Common myeloid progenitor, CD34-positive (primary cell): ENCODE measurements around the gene MPST.

Experiments
- CTCF ChIA-PET: fragments of 350-600 bp; sonication (Branson Sonifier 250); formaldehyde crosslinking; loops from one replicate; lab custom pipeline; 2021; ENCODE audit warnings: antibody characterized with exemption; lab: Charles Lee
- POLR2A ChIA-PET: fragments of 350-600 bp; sonication (Branson Sonifier 250); formaldehyde crosslinking; loops from one replicate; lab custom pipeline; 2021; ENCODE audit warnings: antibody characterized with exemption; lab: Charles Lee
- DNase-seq, 3 donors: peaks; one replicate each; pipeline versions ENCODE4 v3.0.0 to v3.0.0-alpha.2; 2013
- H3K27ac ChIP-seq, 2 experiments: 1 replicate in 1 of 2; 2 replicates in 1 of 2; pipeline ENCODE4 v1.7.0; 2013; ENCODE audit warnings: inconsistent platforms in 2 of 2, low read length in 2 of 2, mild to moderate bottlenecking in 2 of 2, low read depth in 1 of 2, moderate library complexity in 1 of 2; ENCODE audit not compliant: severe bottlenecking in 2 of 2, insufficient read depth in 1 of 2, poor library complexity in 1 of 2
- H3K27me3 ChIP-seq, 5 experiments: replicated peaks in 2 of 5; 1 replicate in 3 of 5; 2 replicates in 2 of 5; pipeline versions ENCODE4 v1.6.1 to v1.7.0; 2013; ENCODE audit warnings: low read length in 4 of 5, mild to moderate bottlenecking in 2 of 5, moderate library complexity in 2 of 5, inconsistent platforms in 1 of 5; ENCODE audit not compliant: insufficient read depth in 5 of 5, control insufficient read depth in 4 of 5
- H3K36me3 ChIP-seq, 4 experiments: 1 replicate in 2 of 4; 2 replicates in 2 of 4; pipeline versions ENCODE4 v1.6.1 to v1.7.0; 2013; ENCODE audit warnings: low read length in 3 of 4, control low read depth in 1 of 4, mild to moderate bottlenecking in 1 of 4; ENCODE audit not compliant: control insufficient read depth in 4 of 4, insufficient read depth in 4 of 4
- H3K4me1 ChIP-seq, 4 experiments: 1 replicate in 3 of 4; 2 replicates in 1 of 4; pipeline versions ENCODE4 v1.6.1 to v1.7.1; 2013; ENCODE audit warnings: low read length in 3 of 4, mild to moderate bottlenecking in 3 of 4, control low read depth in 1 of 4, inconsistent platforms in 1 of 4, moderate library complexity in 1 of 4; ENCODE audit not compliant: control insufficient read depth in 4 of 4, insufficient read depth in 4 of 4; ENCODE audit errors: control extremely low read depth in 1 of 4
- H3K4me3 ChIP-seq, 7 experiments: 1 replicate in 4 of 7; 2 replicates in 3 of 7; pipeline versions ENCODE4 v1.5.1 to v1.7.0; 2013; ENCODE audit warnings: mild to moderate bottlenecking in 7 of 7, low read length in 6 of 7, moderate library complexity in 6 of 7, inconsistent platforms in 2 of 7, low read depth in 2 of 7, control low read depth in 1 of 7; ENCODE audit not compliant: insufficient read depth in 4 of 7, control insufficient read depth in 1 of 7; ENCODE audit errors: extremely low read depth in 1 of 7
- H3K9me3 ChIP-seq, 5 experiments: 1 replicate in 4 of 5; 2 replicates in 1 of 5; pipeline versions ENCODE4 v1.6.1 to v1.7.1; 2013; ENCODE audit warnings: low read length in 4 of 5, mild to moderate bottlenecking in 2 of 5, inconsistent platforms in 1 of 5, low read depth in 1 of 5, moderate library complexity in 1 of 5; ENCODE audit not compliant: control insufficient read depth in 4 of 5, insufficient read depth in 2 of 5; ENCODE audit errors: control extremely low read depth in 1 of 5
- WGBS: methylation state at CpG from one replicate; pipeline ENCODE4 v1.1.5; 2013; ENCODE audit not compliant: insufficient coverage; 5-methylcytosine and 5-hydroxymethylcytosine counted together

The MPST gene

DNA sequence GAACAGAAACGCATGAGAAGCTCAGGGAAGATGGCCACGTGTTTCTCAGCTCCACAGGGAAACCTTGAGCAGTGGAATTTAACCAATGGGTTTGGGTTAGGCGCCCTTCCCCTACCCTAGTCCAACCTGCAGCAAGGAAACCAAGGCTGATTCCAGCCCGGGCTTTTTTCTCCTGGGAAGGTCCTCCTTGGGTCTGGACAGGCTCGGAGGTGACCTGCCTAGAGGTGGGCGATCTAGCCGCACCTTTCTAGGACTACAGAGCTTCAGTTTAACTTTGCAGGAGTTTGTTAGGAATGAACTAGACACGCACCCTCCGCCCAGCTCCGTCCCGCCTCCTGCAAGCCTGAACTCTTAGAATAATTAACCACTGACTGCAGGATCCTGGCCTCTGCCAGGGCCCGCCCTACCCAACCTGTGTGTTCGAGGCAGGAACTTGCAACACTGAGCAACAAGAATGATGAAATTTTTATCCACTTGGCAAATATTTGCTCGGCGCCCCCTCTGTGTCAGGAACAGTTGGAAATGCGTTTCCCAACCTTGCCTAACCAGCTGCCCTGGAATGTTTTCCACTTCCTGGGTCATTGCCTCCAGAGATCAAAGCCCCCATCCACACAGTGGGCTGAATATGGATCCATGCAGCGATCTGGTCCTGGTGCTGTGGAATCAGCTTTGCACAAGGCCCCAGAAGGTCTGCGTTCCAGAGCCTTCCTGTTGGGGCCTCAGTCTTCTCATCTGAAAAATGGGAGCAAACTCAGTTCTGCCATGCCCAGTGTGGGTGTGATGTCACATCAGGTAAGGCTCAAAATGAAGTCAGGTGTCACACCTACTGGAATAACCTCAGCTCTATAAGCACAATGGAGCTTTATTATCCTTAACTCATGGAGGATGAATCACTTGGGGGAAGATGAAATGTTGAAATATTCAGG, 13.3 kb downstream of the MPST start:
- no peak overlapping the region for H3K27ac ChIP-seq
- POLR2A ChIA-PET, result no interaction called here

DNA sequence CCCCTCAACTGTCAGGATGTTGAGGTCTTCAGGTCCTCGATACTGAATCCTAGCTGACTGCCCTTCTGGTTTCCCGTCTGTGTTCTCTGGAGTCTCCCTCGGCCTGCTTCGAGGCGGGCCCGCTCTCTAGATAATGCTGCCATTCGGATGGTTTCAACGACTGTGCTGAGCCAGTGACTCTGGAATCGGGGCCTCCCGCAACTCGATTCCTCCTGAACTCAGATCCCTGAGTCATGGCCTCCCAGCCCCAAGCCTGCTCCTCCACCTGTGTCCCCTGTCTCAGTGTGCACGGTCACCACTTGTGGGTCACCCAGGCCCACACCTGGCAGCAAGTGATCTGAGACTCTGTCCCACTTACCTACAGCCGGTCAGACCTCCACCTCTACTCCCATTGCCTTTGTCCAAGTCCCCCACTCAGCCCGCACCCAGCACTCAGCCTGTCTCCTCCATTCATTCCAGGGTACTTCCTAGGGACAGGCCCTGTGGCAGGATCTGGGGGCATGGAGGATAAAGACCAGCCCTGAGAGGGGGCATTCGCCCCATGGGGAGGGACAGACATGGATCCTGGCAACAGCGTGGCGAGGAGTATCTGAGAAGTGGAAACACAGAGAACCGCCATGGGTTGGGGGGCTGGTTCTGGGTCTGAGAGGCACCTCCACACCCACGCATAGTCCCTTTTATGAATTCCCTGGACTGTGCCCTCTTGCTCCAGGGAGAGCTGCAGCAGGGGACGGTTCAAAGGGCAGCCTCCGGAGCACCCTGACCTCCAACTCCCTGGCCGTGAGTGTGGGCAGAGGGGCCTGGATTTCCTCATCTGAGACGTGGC, 14.3 kb downstream of the MPST start:
- H3K27ac ChIP-seq, result no peak overlapping the region
- POLR2A ChIA-PET, result no interaction called here
- no peak for DNase-seq
- peaks cover 0 to 3% (median 0%) of the 10 kb centered on the region in 5 experiments for H3K27me3 ChIP-seq
- H3K4me1 ChIP-seq, result no peaks in the 10 kb centered on the region
- no peak overlapping the region for H3K4me3 ChIP-seq
- H3K9me3 ChIP-seq, result no peaks in the 10 kb centered on the region
- 97% methylated on average over 20 of the region's 23 CpGs for WGBS
- H3K36me3 ChIP-seq, result peaks cover 0 to 18% (median 9%) of the 10 kb centered on the region in 4 experiments
- CTCF ChIA-PET, result interaction anchor here (2.0 to 6.2 kb wide), 2 partner anchors 10 to 14 kb away, joined by 15 to 39 read pairs; partner anchors contain the start of genes MPST and TST

More for the DNA sequence above, 13.3 kb downstream of the MPST start:
- peaks cover 0 to 24% (median 12%) of the 10 kb centered on the region in 4 experiments for H3K36me3 ChIP-seq
- CTCF ChIA-PET, result interaction anchor here (1.1 to 6.2 kb wide), 4 partner anchors 11 to 249 kb away, joined by 3 to 39 read pairs (median 9); partner anchors contain the start of genes MPST and TST
- no peaks in the 10 kb centered on the region for H3K9me3 ChIP-seq
- DNase-seq, result no peak
- 91% methylated on average over 16 of the region's 18 CpGs for WGBS
- H3K4me3 ChIP-seq, result no peak overlapping the region
- no peaks in the 10 kb centered on the region for H3K4me1 ChIP-seq
- peaks cover 0 to 3% (median 0%) of the 10 kb centered on the region in 5 experiments for H3K27me3 ChIP-seq

DNA sequence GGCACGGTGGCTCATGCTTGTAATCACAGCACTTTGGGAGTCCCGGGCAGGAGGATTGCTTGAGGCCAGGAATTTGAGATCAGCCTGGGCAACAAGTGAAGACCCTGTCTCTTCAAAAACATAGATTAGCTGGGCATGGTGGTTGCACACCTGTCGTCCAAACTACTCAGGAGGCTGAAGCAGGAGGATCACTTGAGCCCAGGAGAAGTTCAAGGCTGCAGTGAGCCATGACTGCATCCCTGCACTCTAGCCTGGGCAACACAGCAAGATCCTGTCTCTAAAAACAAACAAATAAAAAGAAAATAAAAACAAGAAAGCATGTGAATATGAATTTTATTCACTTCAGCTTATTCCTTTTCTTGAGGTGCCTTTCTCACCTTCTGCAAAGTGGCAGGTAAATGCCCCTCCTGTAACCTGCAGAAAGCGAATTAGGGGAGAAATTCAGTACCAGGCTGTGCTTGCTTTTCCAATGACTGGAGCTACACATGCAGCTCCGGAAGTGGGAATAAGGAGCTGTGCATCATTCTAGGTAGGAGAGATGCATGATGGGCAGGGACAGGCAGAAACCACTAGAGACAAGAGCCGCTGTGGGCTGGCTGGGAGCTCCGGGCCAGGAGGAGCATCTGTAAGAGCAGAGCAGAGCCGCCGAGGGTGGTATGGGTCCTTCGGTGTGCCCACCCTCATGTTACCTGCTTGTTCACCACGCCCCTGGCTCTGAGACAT, 17.3 kb downstream of the MPST start:
- 94% methylated on average over 11 of the region's 11 CpGs for WGBS
- POLR2A ChIA-PET, result interaction anchor here (0.6 kb wide), 1 partner anchor 21 kb away, joined by 8 read pairs; no protein-coding TSS in a partner anchor
- CTCF ChIA-PET, result interaction anchor here (0.8 to 1.4 kb wide), 3 partner anchors 8 to 255 kb away, joined by 3 to 4 read pairs (median 3); no protein-coding TSS in a partner anchor

DNA sequence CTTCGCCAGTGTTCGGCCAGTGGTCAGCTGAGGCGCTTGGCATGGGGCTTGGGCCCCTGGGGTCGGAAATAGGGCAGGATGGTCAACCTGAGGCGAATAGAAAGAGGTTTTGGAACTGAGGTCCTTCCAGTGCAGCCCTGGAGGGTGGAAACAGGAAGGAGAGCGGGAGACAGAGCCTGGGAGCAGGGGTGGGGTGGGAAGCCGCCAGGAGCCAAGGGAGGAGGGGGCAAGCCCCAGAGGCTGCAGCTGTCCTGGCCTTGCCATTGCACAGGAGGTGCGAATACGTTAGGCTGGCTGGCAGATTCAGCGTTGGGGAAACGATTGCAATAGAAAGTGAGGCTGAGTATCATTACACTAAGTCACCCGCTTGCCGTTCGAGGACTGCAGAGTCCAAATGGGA, 18.1 kb downstream of the MPST start:
- CTCF ChIA-PET, result interaction anchor here (1.8 kb wide), 1 partner anchor 8 kb away, joined by 6 read pairs; no protein-coding TSS in a partner anchor
- no peak overlapping the region for H3K27ac ChIP-seq
- no peak for DNase-seq
- H3K36me3 ChIP-seq, result no peaks in the 10 kb centered on the region
- whole genome bisulfite sequencing, result 68% methylated on average over 12 of the region's 14 CpGs
- peaks cover 0 to 3% (median 0%) of the 10 kb centered on the region in 5 experiments for H3K27me3 ChIP-seq
- H3K9me3 ChIP-seq, result no peaks in the 10 kb centered on the region
- H3K4me1 ChIP-seq, result no peaks in the 10 kb centered on the region
- no peak overlapping the region for H3K4me3 ChIP-seq
- POLR2A ChIA-PET, result no interaction called here

More for the DNA sequence above, 17.3 kb downstream of the MPST start:
- Histone ChIP-seq H3K27ac (no peak overlapping the region), H3K27me3 (peaks cover 0 to 3% (median 0%) of the 10 kb centered on the region in 5 experiments), H3K4me3 (no peak overlapping the region), H3K36me3 (no peaks in the 10 kb centered on the region), H3K4me1 (no peaks in the 10 kb centered on the region), H3K9me3 (no peaks in the 10 kb centered on the region)
- no peak for DNase-seq

DNA sequence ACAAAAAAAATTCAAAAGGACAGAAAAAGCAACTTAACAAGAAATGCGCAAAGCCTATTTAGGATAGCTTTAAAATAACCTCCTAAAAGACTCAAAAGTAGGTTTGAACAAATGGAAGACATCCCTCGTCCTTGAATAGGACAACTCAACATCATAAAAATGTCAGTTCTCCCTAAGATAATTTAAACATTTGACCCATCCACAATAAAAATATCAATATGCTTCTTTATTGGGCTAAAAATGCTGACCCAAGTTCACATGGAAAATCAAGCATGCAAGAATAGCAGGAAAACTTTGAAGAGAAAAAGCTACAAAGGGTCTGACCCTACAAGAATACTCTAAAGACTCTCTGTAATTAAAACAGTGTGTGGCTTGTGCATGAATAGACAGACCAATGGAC, 19.9 kb downstream of the MPST start:
- H3K27me3 ChIP-seq, result peaks cover 0 to 3% (median 0%) of the 10 kb centered on the region in 5 experiments
- no peaks in the 10 kb centered on the region for H3K9me3 ChIP-seq
- ChIA-PET CTCF (interaction anchor here (1.3 to 1.8 kb wide), 2 partner anchors 10 to 62 kb away, joined by 4 to 6 read pairs; no protein-coding TSS in a partner anchor), POLR2A (no interaction called here)
- H3K4me1 ChIP-seq, result peaks cover 0 to 2% (median 0%) of the 10 kb centered on the region in 4 experiments
- no peaks in the 10 kb centered on the region for H3K36me3 ChIP-seq
- H3K27ac ChIP-seq, result no peak overlapping the region
- no peak overlapping the region for H3K4me3 ChIP-seq
- WGBS, result 100% methylated on average over 1 of the region's 2 CpGs
- no peak for DNase-seq

DNA sequence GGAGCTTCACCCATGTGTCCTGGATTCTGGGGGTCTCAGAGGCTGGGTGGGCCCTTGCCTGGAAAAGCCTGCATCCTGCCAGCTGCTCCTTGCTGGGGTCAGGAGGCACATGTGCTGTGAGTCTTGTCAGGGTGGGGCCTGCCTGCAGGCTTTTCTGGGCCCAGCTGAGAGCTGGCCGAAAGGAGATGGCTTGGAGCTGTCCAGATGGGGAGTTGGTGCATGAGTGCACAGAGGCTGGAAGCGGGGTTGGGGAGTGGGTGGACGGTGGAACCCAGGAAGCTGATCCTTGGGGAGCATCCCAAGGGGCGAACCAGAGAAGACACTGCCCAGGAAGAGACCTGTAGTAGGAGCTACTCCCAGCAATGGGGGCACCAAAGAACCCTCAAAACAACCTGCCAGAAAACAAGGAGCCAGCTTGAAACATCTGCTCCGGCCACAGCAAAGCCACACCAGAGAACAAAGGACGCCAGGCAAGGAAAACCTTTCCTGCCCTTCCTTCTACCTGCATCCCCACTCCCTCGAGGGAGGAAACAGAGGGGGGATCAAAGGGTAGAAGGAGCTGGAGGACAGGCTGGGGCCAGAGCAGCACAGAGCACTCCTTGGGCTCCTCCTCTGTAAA, 23.8 kb downstream of the MPST start:
- Histone ChIP-seq H3K27ac (no peak overlapping the region), H3K9me3 (no peaks in the 10 kb centered on the region), H3K4me3 (no peak overlapping the region), H3K36me3 (no peaks in the 10 kb centered on the region), H3K27me3 (peaks cover 0 to 2% (median 0%) of the 10 kb centered on the region in 5 experiments), H3K4me1 (peaks cover 0 to 4% (median 1%) of the 10 kb centered on the region in 4 experiments)
- no peak for DNase-seq
- ChIA-PET POLR2A (no interaction called here), CTCF (interaction anchor here (0.8 to 5.0 kb wide), 19 partner anchors 11 to 286 kb away, joined by 3 to 23 read pairs (median 4); partner anchors contain the start of gene MPST)
- WGBS, result 100% methylated on average over 4 of the region's 7 CpGs
